H1 (cell line): ENCODE measurements around the gene KRTAP5-4.

Source experiments
- CEBPB ChIP-seq: IDR thresholded peaks from 2 replicates; pipeline ENCODE4 v1.6.1; 2012; ENCODE audit warnings: low read depth, low read length
- EP300 ChIP-seq, 2 experiments: IDR thresholded peaks; 1 replicate in 1 of 2; 2 replicates in 1 of 2; pipeline ENCODE4 v1.6.1; 2011 to 2012; ENCODE audit warnings: low read depth in 2 of 2, low read length in 2 of 2, mild to moderate bottlenecking in 2 of 2, borderline replicate concordance in 1 of 2, inconsistent platforms in 1 of 2, moderate library complexity in 1 of 2
- POLR2A ChIP-seq, 2 experiments: IDR thresholded peaks; 1 replicate in 1 of 2; 2 replicates in 1 of 2; pipeline ENCODE4 v1.6.1; 2011; ENCODE audit warnings: low read depth in 2 of 2, low read length in 2 of 2, mild to moderate bottlenecking in 2 of 2; ENCODE audit errors: control extremely low read depth in 1 of 2
- RAD21 ChIP-seq, 2 experiments: IDR thresholded peaks in 1 of 2; conservative IDR thresholded peaks in 1 of 2; 2 replicates each; pipeline ENCODE4 v1.6.1; 2011; ENCODE audit warnings: low read depth in 2 of 2, low read length in 2 of 2, improper control_type of control experiment in 1 of 2, inconsistent platforms in 1 of 2, mild to moderate bottlenecking in 1 of 2, moderate library complexity in 1 of 2
- TF ChIP-seq, protein P1 (sequence below), 3 experiments: IDR thresholded peaks; 1 replicate in 2 of 3; 2 replicates in 1 of 3; pipeline versions ENCODE4 v1.5.1 to v1.6.1; 2011; ENCODE audit warnings: low read length in 3 of 3, mild to moderate bottlenecking in 3 of 3, inconsistent platforms in 2 of 3, low read depth in 1 of 3, moderate library complexity in 1 of 3; ENCODE audit not compliant: insufficient read depth in 1 of 3; ENCODE audit errors: control extremely low read depth in 1 of 3
- TF ChIP-seq, protein P2 (sequence below): IDR thresholded peaks from 2 replicates; pipeline ENCODE4 v1.6.1; 2011; ENCODE audit warnings: low read length, improper control_type of control experiment

DNA sequence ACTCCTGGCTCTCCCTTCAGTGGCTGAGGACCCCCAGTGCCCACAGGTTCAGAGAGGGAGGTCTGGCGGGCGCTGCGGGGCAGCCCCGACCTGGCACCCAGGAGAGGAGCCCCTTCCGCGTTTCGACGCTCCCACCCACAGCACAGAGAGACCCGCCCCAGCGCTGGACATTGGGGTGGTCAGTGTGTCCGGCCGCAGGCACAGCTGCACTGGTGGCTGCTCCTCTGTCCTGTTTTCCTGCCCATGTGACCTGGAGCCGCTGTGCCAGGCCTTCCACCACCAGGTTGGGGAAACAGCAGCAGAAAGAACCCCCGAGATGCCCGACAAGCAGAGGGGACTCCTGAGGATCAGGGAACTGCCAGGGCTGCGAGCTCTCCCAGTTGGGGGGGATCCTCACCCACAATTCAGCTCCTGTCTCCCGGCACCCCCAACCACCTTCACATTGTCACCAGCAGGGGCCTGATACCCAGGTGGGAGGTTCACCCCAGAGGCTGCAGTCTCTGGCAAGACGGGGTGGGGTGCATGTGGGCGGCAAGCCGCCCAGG is 21.3 kb upstream of the KRTAP5-4 start:
- TF ChIP-seq, protein P1, sequence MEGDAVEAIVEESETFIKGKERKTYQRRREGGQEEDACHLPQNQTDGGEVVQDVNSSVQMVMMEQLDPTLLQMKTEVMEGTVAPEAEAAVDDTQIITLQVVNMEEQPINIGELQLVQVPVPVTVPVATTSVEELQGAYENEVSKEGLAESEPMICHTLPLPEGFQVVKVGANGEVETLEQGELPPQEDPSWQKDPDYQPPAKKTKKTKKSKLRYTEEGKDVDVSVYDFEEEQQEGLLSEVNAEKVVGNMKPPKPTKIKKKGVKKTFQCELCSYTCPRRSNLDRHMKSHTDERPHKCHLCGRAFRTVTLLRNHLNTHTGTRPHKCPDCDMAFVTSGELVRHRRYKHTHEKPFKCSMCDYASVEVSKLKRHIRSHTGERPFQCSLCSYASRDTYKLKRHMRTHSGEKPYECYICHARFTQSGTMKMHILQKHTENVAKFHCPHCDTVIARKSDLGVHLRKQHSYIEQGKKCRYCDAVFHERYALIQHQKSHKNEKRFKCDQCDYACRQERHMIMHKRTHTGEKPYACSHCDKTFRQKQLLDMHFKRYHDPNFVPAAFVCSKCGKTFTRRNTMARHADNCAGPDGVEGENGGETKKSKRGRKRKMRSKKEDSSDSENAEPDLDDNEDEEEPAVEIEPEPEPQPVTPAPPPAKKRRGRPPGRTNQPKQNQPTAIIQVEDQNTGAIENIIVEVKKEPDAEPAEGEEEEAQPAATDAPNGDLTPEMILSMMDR (IDR thresholded peaks at IDR 0.05; ENCODE audit: control extremely low read depth in 1 of 3, insufficient read depth in 1 of 3, low read depth in 1 of 3, low read length in 3 of 3) = no peak
- no peak for TF ChIP-seq CEBPB
- TF ChIP-seq EP300 (IDR thresholded peaks at IDR 0.05; ENCODE audit: borderline replicate concordance in 1 of 2, low read depth in 2 of 2, low read length in 2 of 2) = no peak
- TF ChIP-seq, protein P2, sequence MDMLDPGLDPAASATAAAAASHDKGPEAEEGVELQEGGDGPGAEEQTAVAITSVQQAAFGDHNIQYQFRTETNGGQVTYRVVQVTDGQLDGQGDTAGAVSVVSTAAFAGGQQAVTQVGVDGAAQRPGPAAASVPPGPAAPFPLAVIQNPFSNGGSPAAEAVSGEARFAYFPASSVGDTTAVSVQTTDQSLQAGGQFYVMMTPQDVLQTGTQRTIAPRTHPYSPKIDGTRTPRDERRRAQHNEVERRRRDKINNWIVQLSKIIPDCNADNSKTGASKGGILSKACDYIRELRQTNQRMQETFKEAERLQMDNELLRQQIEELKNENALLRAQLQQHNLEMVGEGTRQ = no peak
- no peak for TF ChIP-seq POLR2A (IDR thresholded peaks at IDR 0.05; ENCODE audit: control extremely low read depth in 1 of 2, low read depth in 2 of 2, low read length in 2 of 2)
- TF ChIP-seq RAD21 (IDR thresholded peaks at IDR 0.05 in 1 of 2, conservative IDR thresholded peaks at IDR 0.05 in 1 of 2; ENCODE audit: low read depth in 2 of 2, low read length in 2 of 2) = no peak
